Mammary epithelial cell (primary cell): ENCODE measurements around the gene USP11.

ENCODE experiments used
- EZH2 ChIP-seq: IDR thresholded peaks from 2 replicates; pipeline ENCODE4 v1.6.1; 2012; ENCODE audit warnings: low read length, inconsistent platforms, borderline replicate concordance
- TF ChIP-seq, protein P1 (sequence below), 2 donors: IDR thresholded peaks in 1 of 2; conservative IDR thresholded peaks in 1 of 2; 2 replicates each; pipeline ENCODE4 v1.5.1; 2011 to 2012; ENCODE audit warnings: inconsistent platforms in 2 of 2, low read length in 2 of 2, mild to moderate bottlenecking in 2 of 2, control low read depth in 1 of 2, low read depth in 1 of 2; ENCODE audit not compliant: insufficient read depth in 1 of 2; ENCODE audit errors: extremely low read depth in 1 of 2

- TF ChIP-seq, protein P1, sequence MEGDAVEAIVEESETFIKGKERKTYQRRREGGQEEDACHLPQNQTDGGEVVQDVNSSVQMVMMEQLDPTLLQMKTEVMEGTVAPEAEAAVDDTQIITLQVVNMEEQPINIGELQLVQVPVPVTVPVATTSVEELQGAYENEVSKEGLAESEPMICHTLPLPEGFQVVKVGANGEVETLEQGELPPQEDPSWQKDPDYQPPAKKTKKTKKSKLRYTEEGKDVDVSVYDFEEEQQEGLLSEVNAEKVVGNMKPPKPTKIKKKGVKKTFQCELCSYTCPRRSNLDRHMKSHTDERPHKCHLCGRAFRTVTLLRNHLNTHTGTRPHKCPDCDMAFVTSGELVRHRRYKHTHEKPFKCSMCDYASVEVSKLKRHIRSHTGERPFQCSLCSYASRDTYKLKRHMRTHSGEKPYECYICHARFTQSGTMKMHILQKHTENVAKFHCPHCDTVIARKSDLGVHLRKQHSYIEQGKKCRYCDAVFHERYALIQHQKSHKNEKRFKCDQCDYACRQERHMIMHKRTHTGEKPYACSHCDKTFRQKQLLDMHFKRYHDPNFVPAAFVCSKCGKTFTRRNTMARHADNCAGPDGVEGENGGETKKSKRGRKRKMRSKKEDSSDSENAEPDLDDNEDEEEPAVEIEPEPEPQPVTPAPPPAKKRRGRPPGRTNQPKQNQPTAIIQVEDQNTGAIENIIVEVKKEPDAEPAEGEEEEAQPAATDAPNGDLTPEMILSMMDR (conservative IDR thresholded peaks at IDR 0.05 in 1 of 2, IDR thresholded peaks at IDR 0.05 in 1 of 2; ENCODE audit: extremely low read depth in 1 of 2, insufficient read depth in 1 of 2, low read depth in 1 of 2, low read length in 2 of 2): no peak
- TF ChIP-seq EZH2: no peak
Observed at GRCh38 chrX:47297874-47298273, 65.1 kb downstream of the USP11 start.
